Stimulated activated CD8-positive, alpha-beta memory T cell treated with anti-CD3 and anti-CD28 coated beads, Interleukin-7, amount 100 ng/mL, for 48 hours (primary cell): ENCODE results near the gene E2F2.
"Not testable (repeated sequence)": the region's sequence is repeated elsewhere in the genome, so short reads cannot be mapped to it uniquely, and the experiment has no call there.

Experiments
- DNase-seq, 2 donors: peaks; one replicate each; pipeline ENCODE4 v3.0.0-alpha.2; 2020; ENCODE audit warnings: low read depth in 1 of 2; ENCODE audit errors: extremely low read depth in 1 of 2

Gene E2F2

GRCh38 chr1:23551849-23552248, 20.8 kb upstream of the E2F2 start:
- no peak for DNase-seq

GRCh38 chr1:23548704-23549143, 17.7 kb upstream of the E2F2 start:
- no peak for DNase-seq

GRCh38 chr1:23546897-23547584, 16.0 kb upstream of the E2F2 start:
- DNase-seq, result no peak

- DNase-seq, result no peak
Observed at GRCh38 chr1:23545851-23546250, 14.8 kb upstream of the E2F2 start.

GRCh38 chr1:23544444-23545389, 13.7 kb upstream of the E2F2 start:
- DNase-seq, result peak in 1 of 2 donors; percentile 60

GRCh38 chr1:23543707-23544443, 12.8 kb upstream of the E2F2 start:
- no peak for DNase-seq

- not testable (repeated sequence) for DNase-seq
Observed at GRCh38 chr1:23542940-23543339, 11.9 kb upstream of the E2F2 start.

GRCh38 chr1:23539698-23540266, 8.7 kb upstream of the E2F2 start:
- DNase-seq, result peak; percentile 72 to 87

GRCh38 chr1:23537296-23537973, 6.4 kb upstream of the E2F2 start:
- DNase-seq, result no peak

GRCh38 chr1:23533246-23534023, 2.4 kb upstream of the E2F2 start:
- DNase-seq, result no peak

GRCh38 chr1:23531562-23532094, 595 bp upstream of the E2F2 start:
- no peak for DNase-seq

- no peak for DNase-seq
Observed at GRCh38 chr1:23530087-23530746, 816 bp downstream of the E2F2 start.

GRCh38 chr1:23529146-23530086, 1.6 kb downstream of the E2F2 start:
- no peak for DNase-seq

GRCh38 chr1:23528250-23528978, 2.6 kb downstream of the E2F2 start:
- peak; percentile 71 to 76 for DNase-seq

GRCh38 chr1:23527900-23528249, 3.2 kb downstream of the E2F2 start:
- no peak for DNase-seq

GRCh38 chr1:23527366-23527765, 3.7 kb downstream of the E2F2 start:
- no peak for DNase-seq
